ENCODE measurements around the gene C17orf78.
"Not testable (repeated sequence)": the region's sequence is repeated elsewhere in the genome, so short reads cannot be mapped to it uniquely, and the experiment has no call there.

Gene C17orf78

DNA sequence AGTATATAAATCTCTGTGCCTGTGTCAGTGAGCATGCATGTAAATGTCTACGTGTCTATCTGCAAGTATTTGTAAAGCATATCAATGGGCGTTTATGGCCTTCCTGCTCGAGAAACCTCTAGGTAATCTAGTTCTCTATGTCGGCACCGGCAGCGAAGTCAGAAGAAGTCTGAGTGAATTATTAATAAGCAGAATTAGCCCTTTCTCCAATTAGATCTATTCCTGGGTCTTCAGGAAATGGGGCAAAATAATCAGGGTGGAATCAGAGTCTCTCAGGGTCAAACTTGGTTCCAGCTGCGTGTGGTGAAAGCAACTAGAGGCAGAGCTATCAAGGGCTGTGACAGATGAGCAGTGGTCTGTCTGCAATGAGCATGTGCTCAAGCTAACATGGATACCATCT, at the start of gene C17orf78:
C17orf78 (plus strand) TSS at position 280 of the 400 bp plus-strand sequence; CDS start at position 388, 108 bp downstream.
- DNase-seq (ENCODE audit: low read depth in 2 of 2) = no peak

DNA sequence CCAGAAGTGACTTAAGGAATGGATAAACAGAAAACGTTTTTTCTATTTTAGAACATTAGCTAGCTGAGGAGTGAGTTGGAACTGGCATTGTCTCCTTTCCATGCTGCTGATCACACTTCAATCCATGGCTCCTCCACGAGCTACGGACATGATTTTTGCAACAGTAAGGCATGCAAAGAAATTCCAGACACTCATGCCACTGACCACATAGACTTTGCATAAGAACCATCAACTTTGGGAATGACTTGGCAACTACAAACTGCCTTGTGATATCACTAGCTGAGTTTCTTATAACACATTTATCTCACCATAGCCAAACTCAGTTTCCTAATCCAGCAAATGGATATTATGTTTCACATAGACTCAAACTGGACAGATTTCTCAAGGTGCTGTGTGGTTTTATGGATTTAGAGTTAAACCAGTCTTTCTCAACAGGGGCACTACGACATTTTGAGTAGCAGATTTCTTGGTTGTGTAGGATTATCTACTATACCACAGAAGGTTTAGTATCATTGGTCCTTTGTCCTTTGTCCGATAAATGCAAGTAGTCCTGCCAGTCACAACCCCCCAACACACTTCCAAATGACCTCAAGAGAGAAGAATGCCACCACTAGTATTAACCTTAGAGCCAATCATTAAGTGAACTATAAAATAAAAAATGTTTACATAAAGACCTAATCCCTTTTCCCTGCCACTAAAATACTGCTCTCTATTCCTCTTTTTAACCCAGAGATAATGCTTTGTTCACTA, 48.3 kb upstream of the C17orf78 start:
- no peak for DNase-seq (ENCODE audit: low read depth in 2 of 2)

DNA sequence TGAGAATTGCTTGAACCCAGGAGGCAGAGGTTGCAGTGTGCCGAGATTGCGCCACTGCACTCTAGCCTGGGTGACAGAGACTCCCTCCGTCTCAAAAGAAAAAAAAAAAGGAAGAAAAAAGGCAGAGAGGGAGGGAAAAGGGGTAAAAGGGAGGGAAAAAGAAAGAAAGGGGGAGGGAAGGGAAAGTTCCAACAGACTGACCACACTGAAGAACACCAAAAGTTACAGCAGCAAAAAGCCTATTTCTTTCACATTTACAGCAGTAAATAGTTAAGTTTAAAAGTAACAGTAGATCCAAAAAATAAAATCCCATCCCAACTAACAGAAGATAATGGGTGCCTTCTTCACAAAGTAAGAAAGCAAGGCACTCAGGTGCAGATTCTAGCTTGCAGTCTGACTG, 36.9 kb upstream of the C17orf78 start:
- no peak for DNase-seq (ENCODE audit: low read depth in 2 of 2)

DNA sequence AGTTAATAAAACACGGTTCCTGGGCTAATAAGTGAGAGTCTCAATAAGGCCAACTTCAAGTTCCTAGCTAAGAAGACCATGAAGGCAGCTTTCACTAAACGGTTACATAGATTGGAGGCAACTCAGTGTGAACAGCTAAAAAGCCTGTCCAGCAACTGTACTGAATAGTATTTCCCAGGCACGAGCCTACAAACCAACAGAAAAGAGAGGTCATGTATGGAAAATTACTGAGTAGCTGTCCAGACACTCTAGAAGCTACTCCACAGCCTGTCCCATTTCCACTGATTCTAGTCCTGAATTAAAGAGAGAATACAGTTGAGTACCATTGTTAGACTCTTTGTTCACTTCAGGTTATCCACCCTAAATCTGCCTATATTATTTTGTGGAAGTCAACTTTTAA, 36.5 kb upstream of the C17orf78 start:
- no peak for DNase-seq (ENCODE audit: low read depth in 2 of 2)

DNA sequence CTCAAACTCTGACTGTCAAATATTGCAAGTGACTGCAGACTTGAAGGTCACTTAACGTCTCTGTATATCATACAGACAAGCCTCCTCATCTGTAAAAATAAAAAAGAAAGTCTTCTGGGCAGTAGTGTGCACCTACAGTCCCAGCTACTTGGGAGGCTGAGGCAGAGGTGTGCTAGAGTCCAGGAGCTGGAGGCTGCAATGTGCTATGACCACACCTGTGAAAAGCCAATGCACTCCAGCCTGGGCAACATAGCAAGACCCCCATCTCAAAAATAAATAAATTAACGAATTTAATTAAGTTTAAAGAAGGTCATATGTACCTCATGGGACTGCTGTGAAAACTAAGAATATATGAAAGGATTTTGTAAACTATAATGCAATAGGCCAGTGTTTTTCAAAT, 35.0 kb upstream of the C17orf78 start:
- no peak for DNase-seq (ENCODE audit: low read depth in 2 of 2)

DNA sequence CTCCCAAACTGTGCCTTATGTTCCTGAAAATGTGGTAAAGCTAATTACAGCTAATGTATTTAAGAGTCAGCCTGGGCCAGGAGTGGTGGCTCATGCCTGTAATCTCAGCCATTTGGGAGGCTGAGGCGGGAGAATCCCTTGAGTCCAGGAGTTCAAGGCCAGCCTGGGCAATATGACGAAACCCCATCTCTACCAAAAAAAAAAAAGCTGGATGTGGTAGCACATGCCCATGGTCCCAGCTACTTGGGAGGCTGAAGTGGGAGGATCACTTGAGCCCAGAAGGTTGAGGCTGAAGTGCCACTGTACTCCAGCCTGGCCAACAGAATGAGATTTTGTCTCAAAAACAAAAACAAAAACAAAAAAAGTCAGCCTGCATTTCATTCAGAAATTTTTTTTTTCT, 33.2 kb upstream of the C17orf78 start:
- no peak for DNase-seq (ENCODE audit: low read depth in 2 of 2)

DNA sequence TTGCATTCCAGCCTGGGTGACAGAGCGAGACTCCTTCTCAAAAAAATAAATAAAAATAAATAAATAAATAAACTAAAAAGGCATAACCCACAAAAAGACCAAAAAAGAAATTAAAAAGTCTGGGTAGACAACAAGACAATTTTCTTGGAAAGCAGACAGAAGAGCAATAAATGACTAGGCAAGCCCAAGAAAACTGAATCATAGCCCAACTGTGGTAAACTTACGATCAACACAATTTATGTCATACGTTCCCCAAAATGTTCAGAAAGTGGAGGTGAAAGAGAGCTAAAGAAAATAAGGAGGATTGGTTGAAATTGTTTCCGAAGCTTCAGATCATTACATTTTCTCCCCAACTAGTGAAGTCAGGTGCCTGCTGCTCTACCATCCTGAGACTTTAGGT, 31.3 kb upstream of the C17orf78 start:
- DNase-seq (ENCODE audit: low read depth in 2 of 2) = no peak

DNA sequence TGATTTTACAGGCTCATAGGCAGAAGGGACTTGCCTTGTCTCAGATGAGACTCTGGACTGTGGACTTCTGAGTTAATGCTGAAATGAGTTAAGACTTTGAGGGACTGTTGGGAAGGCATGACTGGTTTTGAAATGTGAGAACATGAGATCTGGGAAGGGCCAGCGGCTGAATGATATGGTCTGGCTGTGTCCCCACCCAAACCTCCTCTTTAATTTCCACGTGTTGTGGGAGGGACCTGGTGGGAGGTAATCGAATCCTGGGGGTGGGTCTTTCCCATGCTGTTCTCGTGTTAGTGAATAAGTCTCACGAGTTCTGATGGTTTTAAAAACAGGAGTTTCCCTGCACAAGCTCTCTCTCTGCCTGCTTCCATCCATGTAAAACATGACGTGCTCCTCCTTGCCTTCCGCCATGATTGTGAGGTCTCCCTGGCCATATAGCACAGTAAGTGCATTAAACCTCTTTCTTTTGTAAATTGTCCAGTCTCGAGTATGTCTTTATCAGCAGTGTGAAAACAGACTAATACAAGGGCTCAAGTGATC, 28.9 kb upstream of the C17orf78 start:
- not testable (repeated sequence) for DNase-seq (ENCODE audit: low read depth in 2 of 2)

DNA sequence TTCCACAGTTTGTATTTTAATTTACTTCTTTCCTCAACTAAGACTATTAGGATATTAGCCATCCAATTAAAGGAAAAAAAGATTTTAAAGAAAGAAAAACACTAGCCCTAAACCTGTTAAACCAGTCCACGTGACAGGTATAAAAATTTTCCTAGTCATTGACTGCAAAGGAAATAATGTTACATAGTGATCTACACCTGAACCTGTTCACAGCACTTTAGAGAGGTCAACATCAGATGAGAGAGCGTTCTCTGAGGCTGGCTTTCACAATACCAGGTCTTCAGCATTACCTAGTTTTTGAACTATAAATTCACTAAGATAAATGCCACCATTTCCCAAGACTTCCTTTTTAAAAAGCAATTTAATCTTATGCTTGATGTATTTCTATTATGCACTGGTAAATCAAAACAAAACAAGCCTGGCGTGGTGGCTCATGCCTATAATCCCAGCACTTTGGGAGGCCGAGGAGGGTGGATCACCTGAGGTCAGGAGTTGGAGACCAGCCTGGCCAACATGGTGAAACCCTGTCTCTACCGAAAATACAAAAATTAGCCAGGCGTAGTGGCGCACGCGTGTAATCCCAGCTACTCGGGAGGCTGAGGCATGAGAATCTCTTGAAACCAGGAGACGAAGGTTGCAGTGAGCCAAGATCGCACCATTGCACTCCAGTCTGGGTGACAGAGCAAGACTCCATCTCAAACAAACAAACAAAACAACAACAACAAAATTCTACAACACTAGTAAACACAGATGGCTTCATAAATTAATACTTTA, 18.8 kb upstream of the C17orf78 start:
- not testable (repeated sequence) for DNase-seq (ENCODE audit: low read depth in 2 of 2)

DNA sequence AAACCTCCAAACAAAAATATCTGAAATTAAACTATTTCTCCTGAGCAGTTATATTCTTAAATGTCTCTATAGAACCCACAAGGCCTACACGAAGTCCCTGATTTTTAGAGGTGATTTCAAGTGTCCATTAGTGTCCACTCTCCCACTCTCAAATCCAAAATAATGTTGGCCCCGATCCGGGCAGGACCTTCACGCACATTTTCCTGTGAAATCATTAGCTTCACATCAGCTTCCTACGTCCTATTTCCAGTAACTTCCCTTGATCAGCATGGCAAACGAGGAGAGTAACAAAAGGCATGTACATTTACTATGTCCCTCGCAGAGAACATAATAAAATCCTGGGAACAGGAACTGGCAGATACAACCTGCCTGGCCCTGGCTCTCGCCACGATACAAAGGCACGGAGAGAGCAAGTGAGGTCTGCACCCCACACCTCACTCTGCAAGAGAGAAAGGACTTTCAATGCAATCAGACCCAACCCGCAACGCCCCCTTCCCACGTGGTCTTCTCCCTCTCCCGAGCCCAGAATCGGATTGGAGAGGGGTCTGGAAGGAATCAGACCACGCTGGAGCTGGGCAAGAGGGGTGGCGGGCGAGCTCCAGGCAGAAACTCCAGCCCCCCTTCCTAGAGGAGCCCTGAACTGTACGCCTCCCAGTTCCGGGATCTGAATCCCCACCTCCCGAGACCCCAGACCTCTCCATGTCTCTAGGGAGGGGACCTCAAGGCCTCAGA, 17.5 kb upstream of the C17orf78 start:
- no peak for DNase-seq (ENCODE audit: low read depth in 2 of 2)

DNA sequence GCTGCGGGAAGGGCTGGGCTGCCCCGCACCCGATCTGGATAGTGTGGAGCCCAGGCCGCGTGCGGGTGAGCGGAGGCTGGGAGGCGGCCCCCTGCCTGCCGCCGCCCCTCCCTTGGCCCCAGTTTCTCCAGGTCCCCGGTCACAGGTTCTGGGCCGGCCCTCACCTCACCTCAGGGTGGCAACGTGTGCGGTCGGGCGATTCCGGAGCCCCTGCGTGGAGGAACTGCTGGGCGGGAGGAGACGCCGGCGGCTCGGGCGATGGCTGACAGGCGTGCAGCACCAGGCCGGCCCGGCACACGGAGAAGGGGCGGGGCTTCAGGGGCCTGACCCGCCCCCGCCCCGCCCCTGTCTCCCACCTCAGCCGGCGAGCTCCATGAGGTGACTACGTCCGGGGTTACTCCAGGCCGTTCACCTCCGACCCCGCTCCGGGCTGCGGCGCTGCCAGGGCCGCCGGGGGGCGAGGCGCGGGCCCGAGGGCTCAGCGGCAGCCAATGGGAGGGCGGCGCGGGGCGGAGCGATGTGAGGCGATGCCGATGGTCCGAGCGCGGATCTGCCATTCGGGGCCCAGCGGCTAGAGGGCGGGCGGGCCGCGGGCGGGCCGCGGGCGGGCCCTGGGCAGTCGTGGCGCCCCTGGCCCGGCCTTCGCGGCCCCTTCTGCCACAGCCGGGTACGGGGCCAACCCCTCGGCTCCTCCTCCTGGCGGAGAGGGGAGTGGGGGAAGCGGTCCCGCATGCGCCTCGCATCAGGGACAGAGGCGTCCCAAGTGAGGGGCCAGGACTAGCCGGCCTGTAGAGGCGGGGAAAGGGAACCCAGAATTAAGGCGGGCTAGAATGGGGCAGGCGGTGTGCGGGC, 16.7 kb upstream of the C17orf78 start:
- peak; percentile 75 to 76 for DNase-seq (ENCODE audit: low read depth in 2 of 2)

DNA sequence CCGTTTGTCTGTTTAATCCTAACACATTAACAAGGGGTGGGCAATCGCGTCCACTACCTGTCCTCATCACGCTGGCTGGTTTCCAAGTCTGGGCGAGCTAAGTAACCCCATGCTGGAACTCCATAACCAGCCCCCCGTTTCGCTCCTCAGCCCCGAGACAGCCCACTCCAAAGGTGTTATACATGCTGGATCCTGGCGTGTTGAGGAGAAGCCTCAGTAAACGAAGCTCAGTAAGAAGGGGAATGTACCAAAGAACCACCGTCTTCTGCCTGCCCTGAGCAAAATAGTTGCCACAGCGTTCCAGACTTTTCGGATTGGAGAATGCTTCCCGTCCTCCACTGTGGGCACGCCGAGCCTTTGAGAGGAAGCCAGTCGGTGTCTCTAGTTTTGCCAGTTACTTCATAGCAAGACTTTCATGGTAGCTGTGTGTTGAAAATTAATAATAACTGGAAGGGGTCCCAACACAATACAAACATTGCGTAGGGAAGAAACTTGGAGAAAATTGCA, 16.1 kb upstream of the C17orf78 start:
- DNase-seq (ENCODE audit: low read depth in 2 of 2) = no peak

DNA sequence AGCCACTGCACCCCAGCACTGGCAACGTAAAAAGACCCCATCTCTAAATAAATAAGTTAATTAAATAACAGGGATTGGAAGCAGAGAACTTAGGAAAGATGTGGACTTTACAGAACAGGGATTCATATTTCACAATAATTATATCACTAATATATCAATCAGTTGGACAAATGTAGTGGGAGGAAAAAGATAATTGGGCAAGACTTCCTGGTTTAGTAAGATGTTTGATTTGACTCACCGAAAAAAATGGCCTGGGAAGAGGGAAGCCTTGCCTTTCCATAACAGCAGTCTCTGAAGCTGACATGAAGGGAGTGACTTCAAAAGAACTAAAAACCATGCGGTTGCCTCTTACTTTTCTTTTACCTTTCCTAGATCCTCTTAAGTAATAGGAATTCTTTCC, 15.2 kb upstream of the C17orf78 start:
- DNase-seq (ENCODE audit: low read depth in 2 of 2) = no peak

DNA sequence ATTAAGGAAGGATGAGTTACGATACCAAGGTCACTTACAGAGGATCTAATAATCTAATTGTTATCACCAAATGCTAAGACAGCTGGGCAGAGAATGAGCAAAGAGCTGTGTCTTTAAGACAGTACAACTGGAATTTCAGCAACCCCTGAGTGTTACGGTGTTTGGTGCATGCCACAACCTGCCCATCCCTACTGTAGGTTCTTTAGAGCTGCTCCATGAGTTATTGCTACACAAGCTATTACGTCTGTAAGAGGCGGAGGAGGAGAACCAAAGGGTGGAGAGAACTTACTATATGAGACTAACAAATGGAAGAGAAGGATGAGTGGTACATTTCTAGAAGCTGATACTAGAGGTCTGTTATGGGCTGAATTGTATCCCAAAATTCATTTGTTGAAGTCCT, 14.2 kb upstream of the C17orf78 start:
- DNase-seq (ENCODE audit: low read depth in 2 of 2) = no peak

DNA sequence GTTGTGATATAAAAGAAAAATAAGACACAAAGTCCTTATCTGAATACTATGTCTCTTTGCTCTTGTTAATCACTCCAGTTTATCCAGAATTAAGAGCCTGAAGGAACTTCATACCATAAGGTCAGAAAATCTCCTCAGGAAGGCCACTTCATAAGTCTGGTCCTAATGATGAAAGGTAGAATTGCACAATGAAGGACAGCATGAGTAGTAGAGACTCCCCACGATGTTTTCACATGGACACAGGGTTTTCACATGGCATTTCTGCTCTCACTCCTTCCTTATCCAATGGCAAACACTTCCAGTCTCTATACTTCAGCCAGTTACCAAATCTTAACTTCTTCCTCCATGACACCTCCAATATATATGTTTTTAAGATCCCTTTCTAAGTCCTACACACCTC, 10.2 kb upstream of the C17orf78 start:
- no peak for DNase-seq (ENCODE audit: low read depth in 2 of 2)

DNA sequence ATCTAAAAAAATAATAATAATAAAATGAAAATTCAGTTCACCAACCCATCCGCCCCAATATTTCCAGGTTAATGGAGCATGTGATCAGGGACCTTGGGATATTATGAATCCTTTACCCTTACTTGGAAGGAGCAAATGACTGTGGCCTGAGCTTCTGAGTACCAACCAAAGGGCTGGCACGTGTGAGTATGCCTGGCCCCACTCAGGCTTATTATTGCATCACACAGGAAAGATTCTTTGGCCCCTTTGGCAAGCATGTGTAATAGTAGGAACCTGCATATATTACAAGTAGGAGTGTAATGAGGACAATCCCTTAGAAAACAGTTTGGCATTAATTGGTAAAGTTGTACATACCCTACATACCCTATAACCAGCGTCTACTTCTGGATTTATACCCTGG, 7.2 kb upstream of the C17orf78 start:
- no peak for DNase-seq (ENCODE audit: low read depth in 2 of 2)

DNA sequence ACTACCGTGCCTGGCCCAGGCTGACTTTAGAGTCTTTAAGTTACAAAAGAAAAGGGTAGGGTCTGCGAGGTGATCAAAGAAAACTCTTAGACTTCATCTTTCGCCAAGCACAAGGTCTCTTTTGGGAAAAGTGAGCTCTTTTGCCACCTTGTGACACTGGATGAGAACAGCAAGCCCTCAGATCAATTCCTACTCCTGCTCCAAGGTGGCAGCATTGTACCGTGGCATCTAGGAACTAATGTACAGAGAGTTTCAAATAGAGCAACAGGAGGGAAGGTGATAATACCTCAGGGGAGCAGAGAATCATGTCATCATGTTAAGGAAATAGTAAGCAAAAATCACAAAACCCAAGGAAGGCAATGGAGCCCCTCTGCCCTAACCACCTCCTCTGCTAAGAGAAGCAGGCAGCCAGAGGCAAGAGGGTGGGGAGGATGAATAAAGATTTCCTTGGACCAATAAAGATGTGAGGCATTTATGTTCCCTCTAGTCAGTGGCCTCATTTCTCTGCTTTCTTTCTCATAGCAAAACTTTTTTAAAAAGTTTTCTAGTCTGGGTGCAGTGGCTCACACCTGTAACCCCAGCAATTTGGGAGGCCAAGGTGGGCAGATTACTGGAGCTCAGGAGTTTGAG, 2.1 kb upstream of the C17orf78 start:
- peak in 1 of 2 donors; percentile 29 for DNase-seq (ENCODE audit: low read depth in 2 of 2)

DNA sequence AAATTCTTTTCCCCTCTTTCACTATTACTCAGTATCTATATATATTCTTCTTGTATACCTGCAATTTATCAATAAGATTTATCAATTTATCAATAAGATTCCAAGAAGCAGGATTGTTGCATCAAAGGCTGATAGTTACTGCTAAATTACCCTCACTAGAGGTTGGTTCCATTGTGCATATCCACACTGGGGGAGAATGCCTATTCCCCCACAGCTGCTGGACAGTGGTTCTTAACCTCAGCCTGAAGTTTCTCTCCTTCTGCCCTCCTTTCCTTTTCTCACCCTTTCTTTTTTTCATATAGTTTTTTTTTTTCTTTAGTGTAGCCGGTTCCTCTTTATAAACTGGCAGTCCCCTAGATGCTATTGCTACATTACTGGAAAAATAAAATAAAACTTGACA, 6.3 kb downstream of the C17orf78 start:
- DNase-seq (ENCODE audit: low read depth in 2 of 2) = no peak

DNA sequence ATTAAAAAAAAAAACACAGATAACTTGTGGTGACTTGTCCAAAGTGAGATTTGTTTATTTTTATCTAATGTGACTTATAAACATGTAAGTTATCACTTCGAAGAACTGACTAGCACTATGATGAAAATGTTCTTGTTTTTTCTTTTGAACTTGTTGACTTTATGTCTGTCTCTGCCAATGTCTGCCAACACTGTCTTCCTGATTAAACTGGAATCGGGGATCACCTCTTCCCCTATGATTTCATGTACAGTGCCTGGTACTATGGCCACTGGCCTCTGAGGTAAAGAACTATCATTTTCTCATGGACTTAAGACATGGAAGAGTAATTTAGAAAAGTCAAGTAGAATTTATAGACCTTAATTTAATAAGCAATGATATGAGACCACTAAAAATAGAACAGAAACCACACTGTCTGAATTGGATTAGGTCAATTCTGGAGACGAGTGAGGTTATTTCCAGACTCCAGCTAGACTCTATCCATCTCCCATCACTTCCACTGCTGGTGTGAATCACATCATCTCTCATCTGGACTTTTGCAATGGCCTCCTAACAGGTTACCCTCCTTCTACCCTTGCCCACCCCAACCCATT, 8.9 kb downstream of the C17orf78 start:
- DNase-seq (ENCODE audit: low read depth in 2 of 2) = no peak

DNA sequence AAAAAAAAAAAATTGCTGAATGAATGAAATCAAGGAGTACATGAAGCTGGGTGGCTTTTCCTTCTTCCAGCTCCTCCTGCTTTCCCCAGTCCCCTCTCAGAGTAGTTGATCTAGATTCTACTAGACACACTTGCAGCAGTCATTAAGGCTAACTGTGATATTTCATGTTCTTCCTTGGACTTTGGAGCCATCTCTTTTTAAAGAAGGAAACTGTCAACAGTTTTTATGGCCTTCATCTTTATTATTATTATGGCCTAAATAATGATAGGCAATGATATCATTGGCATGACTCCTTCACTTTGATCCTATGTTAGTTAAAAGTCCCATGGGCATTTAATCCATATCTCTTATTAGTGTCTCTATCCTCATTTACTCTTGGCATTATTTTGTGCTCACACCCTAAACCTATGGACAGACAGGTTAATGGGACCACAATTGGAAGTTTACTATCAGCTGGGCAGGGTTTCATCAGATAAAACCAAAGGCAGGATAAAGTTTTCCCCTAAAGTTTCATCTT, 9.7 kb downstream of the C17orf78 start:
- no peak for DNase-seq (ENCODE audit: low read depth in 2 of 2)

All from stimulated activated CD8-positive, alpha-beta memory T cell treated with anti-CD3 and anti-CD28 coated beads, Interleukin-2, amount 100 ng/mL, for 1 hour (primary cell).